Measurements from ENCODE around the gene TERF2IP.

DNA sequence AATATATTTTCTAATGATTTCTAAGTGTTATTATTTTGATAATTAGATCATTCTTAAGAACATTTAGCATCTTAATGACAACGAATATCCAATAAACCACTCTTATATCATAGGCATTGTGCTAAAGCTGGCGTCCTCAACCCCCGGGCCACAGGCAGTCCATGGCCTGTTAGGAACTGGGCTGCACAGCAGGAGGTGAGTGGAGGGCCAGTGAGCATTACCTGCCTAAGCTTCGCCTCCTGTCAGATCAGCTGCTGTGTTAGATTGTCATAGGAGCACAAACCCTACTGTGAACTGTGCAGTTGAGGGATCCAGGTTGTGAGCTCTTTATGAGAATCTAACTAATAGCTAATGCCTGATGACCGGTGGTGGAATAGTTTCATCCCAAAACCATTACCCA, 50.0 kb downstream of the TERF2IP start:
- TF ChIP-seq, protein P1, sequence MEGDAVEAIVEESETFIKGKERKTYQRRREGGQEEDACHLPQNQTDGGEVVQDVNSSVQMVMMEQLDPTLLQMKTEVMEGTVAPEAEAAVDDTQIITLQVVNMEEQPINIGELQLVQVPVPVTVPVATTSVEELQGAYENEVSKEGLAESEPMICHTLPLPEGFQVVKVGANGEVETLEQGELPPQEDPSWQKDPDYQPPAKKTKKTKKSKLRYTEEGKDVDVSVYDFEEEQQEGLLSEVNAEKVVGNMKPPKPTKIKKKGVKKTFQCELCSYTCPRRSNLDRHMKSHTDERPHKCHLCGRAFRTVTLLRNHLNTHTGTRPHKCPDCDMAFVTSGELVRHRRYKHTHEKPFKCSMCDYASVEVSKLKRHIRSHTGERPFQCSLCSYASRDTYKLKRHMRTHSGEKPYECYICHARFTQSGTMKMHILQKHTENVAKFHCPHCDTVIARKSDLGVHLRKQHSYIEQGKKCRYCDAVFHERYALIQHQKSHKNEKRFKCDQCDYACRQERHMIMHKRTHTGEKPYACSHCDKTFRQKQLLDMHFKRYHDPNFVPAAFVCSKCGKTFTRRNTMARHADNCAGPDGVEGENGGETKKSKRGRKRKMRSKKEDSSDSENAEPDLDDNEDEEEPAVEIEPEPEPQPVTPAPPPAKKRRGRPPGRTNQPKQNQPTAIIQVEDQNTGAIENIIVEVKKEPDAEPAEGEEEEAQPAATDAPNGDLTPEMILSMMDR (conservative IDR thresholded peaks at IDR 0.05 in 1 of 2, IDR thresholded peaks at IDR 0.05 in 1 of 2; ENCODE audit: extremely low read depth in 1 of 2, insufficient read depth in 1 of 2, low read depth in 1 of 2, low read length in 2 of 2) = no peak
- TF ChIP-seq EZH2 (IDR thresholded peaks at IDR 0.05; ENCODE audit: borderline replicate concordance, low read length) = no peak
